GM12878 (cell line): ENCODE measurements around the gene SLC11A2. TPM values are rescaled to one million over a fixed set of nuclear protein-coding genes. Genes with fewer than 3 reads are reported as not detected.

Source experiments
- ATAC-seq: fragments of 200-7000 bp; cut with Tn5 transposase; 3 replicates; pipeline ENCODE4 v1.9.1; 2020; ENCODE audit warnings: mild to moderate bottlenecking, moderate library complexity
- BruUV-seq: library from RNA; stranded (reverse); fragments of 400-500 nt; replicated peaks from 2 replicates; lab custom pipeline; 2021; lab: Mats Ljungman, UMichigan
- CTCF ChIA-PET: fragments of 300-600 bp; sonication (Branson Sonifier 250); formaldehyde crosslinking; extraction: SDS; loops from one replicate; lab custom pipeline; 2021; ENCODE audit warnings: inconsistent platforms; lab: Yijun Ruan, JAX
- POLR2A ChIA-PET: fragments of 350-600 bp; formaldehyde crosslinking; extraction: SDS; loops from one replicate; lab custom pipeline; 2021; ENCODE audit warnings: inconsistent platforms; lab: Charles Lee
- RAD21 ChIA-PET: fragments of 300-600 bp; sonication (Branson Sonifier 250); formaldehyde crosslinking; loops from one replicate; lab custom pipeline; 2023; ENCODE audit warnings: antibody characterized with exemption; ENCODE audit not compliant: unreplicated experiment; lab: Charles Lee
- SMC1A ChIA-PET: fragments of 300-600 bp; sonication (Branson Sonifier 250); formaldehyde crosslinking; loops from one replicate; lab custom pipeline; 2023; ENCODE audit not compliant: unreplicated experiment, uncharacterized antibody; lab: Charles Lee
- DNase-seq: peaks from one replicate; pipeline ENCODE4 v3.0.0-alpha.2; 2011; ENCODE audit warnings: low read depth, low spot score
- FAIRE-seq: peaks from 3 replicates; lab custom pipeline; 2011; peaks lifted over from hg19 to GRCh38; lab: Jason Lieb, UNC
- H2AFZ ChIP-seq: 2 replicates; pipeline ENCODE4 v1.6.0; 2011; ENCODE audit warnings: low read depth, low read length, control low read depth; ENCODE audit not compliant: control insufficient read depth
- H3K27ac ChIP-seq: 2 replicates; pipeline ENCODE4 v1.5.1; 2011; ENCODE audit warnings: control low read depth; ENCODE audit not compliant: control insufficient read depth, insufficient read depth
- H3K27me3 ChIP-seq, 2 experiments: replicated peaks in 1 of 2; 2 replicates each; pipeline versions ENCODE4 v1.6.0 to v1.6.1; 2011; ENCODE audit warnings: low read length in 1 of 2; ENCODE audit not compliant: control insufficient read depth in 2 of 2, insufficient read depth in 2 of 2
- H3K36me3 ChIP-seq, 2 experiments: 2 replicates each; pipeline ENCODE4 v1.5.1; 2011; ENCODE audit warnings: low read length in 1 of 2; ENCODE audit not compliant: control insufficient read depth in 2 of 2, insufficient read depth in 2 of 2
- H3K4me1 ChIP-seq: 2 replicates; pipeline ENCODE4 v1.6.1; 2011; ENCODE audit warnings: mild to moderate bottlenecking, low read length, moderate library complexity, mixed read lengths; ENCODE audit not compliant: control insufficient read depth, insufficient read depth
- H3K4me2 ChIP-seq: 2 replicates; pipeline ENCODE4 v1.6.0; 2011; ENCODE audit warnings: control low read depth; ENCODE audit not compliant: control insufficient read depth, insufficient read depth
- H3K4me3 ChIP-seq: fragments of 200-600 bp; sonication (generic); 2 replicates; pipeline ENCODE4 v1.5.1; 2016
- H3K79me2 ChIP-seq: 2 replicates; pipeline ENCODE4 v1.6.0; 2011; ENCODE audit warnings: low read length; ENCODE audit not compliant: control insufficient read depth, insufficient read depth
- H3K9ac ChIP-seq: 2 replicates; pipeline ENCODE4 v1.8.0; 2011; ENCODE audit warnings: low read length, control low read depth, mixed read lengths; ENCODE audit not compliant: control insufficient read depth, insufficient read depth
- H3K9me3 ChIP-seq: replicated peaks from 3 replicates; pipeline ENCODE4 v1.5.1; 2011; ENCODE audit warnings: mild to moderate bottlenecking, low read length; ENCODE audit not compliant: control insufficient read depth, insufficient read depth
- H4K20me1 ChIP-seq: 2 replicates; pipeline ENCODE4 v1.6.0; 2011; ENCODE audit not compliant: control insufficient read depth, insufficient read depth
- ASH2L ChIP-seq: fragments of 300-600, 200-600 bp; sonication (generic); IDR thresholded peaks from 2 replicates; pipeline ENCODE4 v1.6.1; 2017; ENCODE audit warnings: low read depth, mild to moderate bottlenecking, borderline replicate concordance
- BHLHE40 ChIP-seq, 2 experiments: fragments of 450-650 bp in 1 of 2; IDR thresholded peaks; 2 replicates each; pipeline ENCODE4 v1.6.1; 2011 to 2017; ENCODE audit warnings: low read depth in 2 of 2, borderline replicate concordance in 1 of 2, improper control_type of control experiment in 1 of 2, low read length in 1 of 2, mild to moderate bottlenecking in 1 of 2
- CREM ChIP-seq: IDR thresholded peaks from 2 replicates; pipeline ENCODE4 v1.6.1; 2014; ENCODE audit warnings: antibody characterized with exemption, low read depth
- HCFC1 ChIP-seq: fragments of 150-350 bp; IDR thresholded peaks from 2 replicates; pipeline ENCODE4 v1.6.1; 2014; ENCODE audit warnings: low read length
- HDAC2 ChIP-seq: fragments of 200-600 bp; sonication (generic); IDR thresholded peaks from 2 replicates; pipeline ENCODE4 v1.6.1; 2017
- JUND ChIP-seq: IDR thresholded peaks from 2 replicates; pipeline ENCODE4 v1.6.1; 2012; ENCODE audit warnings: low read depth, mild to moderate bottlenecking, low read length, improper control_type of control experiment, moderate library complexity
- LARP7 ChIP-seq: fragments of 450-650 bp; IDR thresholded peaks from 2 replicates; pipeline ENCODE4 v1.6.1; 2017; ENCODE audit warnings: mild to moderate bottlenecking
- POLR2AphosphoS2 ChIP-seq: IDR thresholded peaks from 2 replicates; pipeline ENCODE4 v1.6.1; 2011; ENCODE audit warnings: low read depth, mild to moderate bottlenecking, low read length, improper control_type of control experiment, moderate library complexity
- SMC3 ChIP-seq: IDR thresholded peaks from 2 replicates; pipeline ENCODE4 v1.6.1; 2011; ENCODE audit warnings: low read length, improper control_type of control experiment, borderline replicate concordance
- SREBF2 ChIP-seq: IDR thresholded peaks from 2 replicates; pipeline ENCODE4 v1.6.1; 2012; ENCODE audit warnings: mild to moderate bottlenecking, low read length
- USF2 ChIP-seq: IDR thresholded peaks from 2 replicates; pipeline ENCODE4 v1.6.1; 2011; ENCODE audit warnings: low read depth, low read length, improper control_type of control experiment, borderline replicate concordance
- YBX1 ChIP-seq: fragments of 450-650 bp; IDR thresholded peaks from 2 replicates; pipeline ENCODE4 v1.6.1; 2016; ENCODE audit warnings: antibody characterized with exemption
- ZNF384 ChIP-seq: IDR thresholded peaks from 2 replicates; pipeline ENCODE4 v1.6.1; 2012; ENCODE audit warnings: low read depth, mild to moderate bottlenecking, low read length, improper control_type of control experiment, borderline replicate concordance
- ZSCAN29 ChIP-seq: fragments of 450-650 bp; IDR thresholded peaks from 2 replicates; pipeline ENCODE4 v1.6.1; 2017; ENCODE audit warnings: mild to moderate bottlenecking, moderate library complexity
- WGBS: methylation state at CpG from one replicate; pipeline ENCODE4 v1.1.6; 2016; ENCODE audit warnings: low lambda C conversion rate; ENCODE audit not compliant: insufficient replicate concordance, insufficient coverage; ENCODE audit errors: missing lambda C conversion rate; 5-methylcytosine and 5-hydroxymethylcytosine counted together
- in situ Hi-C: fragments of 300-500 bp; cut with MboI; formaldehyde crosslinking; loops from 9 replicates; pipeline ENCODE4 v1.14.3; 2018; ENCODE audit warnings: mixed read lengths
- intact Hi-C: fragments of 100-400 bp; cut with micrococcal nuclease; formaldehyde crosslinking; loops from one replicate; pipeline ENCODE4 v1.14.2; 2022; ENCODE audit not compliant: unreplicated experiment
- polyA plus RNA-seq, 11 experiments: library from polyadenylated mRNA; depleted of rRNA in 4 of 11; unstranded in 6 of 11; stranded (reverse) in 5 of 11; fragments of >200 nt; fragmentation: Nextera tagmentation in 4 of 11; fragmentation: Illumina TruSeq in 1 of 11; extraction: Ambion mirVana in 4 of 11; extraction: Trizol in 1 of 11; gene quantifications; 1 replicate in 1 of 11; 2 replicates in 10 of 11; pipeline versions ENCODE4 v1.2.1 to v1.2.3, GENCODE V29; 2011 to 2016; ENCODE audit warnings: inconsistent platforms in 2 of 11, missing spikeins in 2 of 11, low read depth in 1 of 11
- small RNA-seq: library from RNA; depleted of rRNA; stranded (forward); fragments of <200 nt; gene quantifications from one replicate; pipeline ENCODE3, GENCODE V24; 2014
- total RNA-seq, 4 experiments: library from RNA; depleted of rRNA in 3 of 4; stranded (reverse); fragments of >200 nt in 3 of 4; fragmentation: Illumina TruSeq in 1 of 4; extraction: Trizol in 1 of 4; gene quantifications; 2 replicates each; pipeline versions ENCODE4 v1.2.1 to v1.2.3, GENCODE V29; 2013 to 2021

Gene SLC11A2
- total and polyA plus RNA-seq, 10 of the 15 experiments (the other 5 are each of a cell fraction or from before 2014, with no cell fraction given): 6.2 to 29.4 (median 15.6) TPM

- intact Hi-C loops: loop anchor here (5.0 kb wide), 1 partner anchor 97 kb away; the partner anchor contains the start of gene SLC11A2
Observed at GRCh38 chr12:50929831-50930230, 96.4 kb downstream of the SLC11A2 start.

More at GRCh38 chr12:50929831-50930230, 96.4 kb downstream of the SLC11A2 start:
- Histone ChIP-seq H3K27me3 (no peaks in the 10 kb centered on the region), H3K4me1 (peaks cover 11% of the 10 kb centered on the region), H3K9me3 (no peaks in the 10 kb centered on the region; the same call in 2 of the 3 replicates), H3K27ac (no peak overlapping the region), H2AFZ (no peak overlapping the region), H3K79me2 (no peaks in the 10 kb centered on the region), H3K4me2 (no peak overlapping the region), H3K36me3 (no peaks in the 10 kb centered on the region), H3K4me3 (no peak overlapping the region), H3K9ac (no peak overlapping the region), H4K20me1 (no peaks in the 10 kb centered on the region)
- ATAC-seq (no peak), FAIRE-seq (no peak), DNase-seq (no peak)
- in situ Hi-C loops: no loop called here
- no peak for TF ChIP-seq ZSCAN29
- no peak for TF ChIP-seq ZNF384
- TF ChIP-seq YBX1: no peak
- TF ChIP-seq HCFC1: no peak
- TF ChIP-seq USF2: no peak
- TF ChIP-seq HDAC2: no peak
- TF ChIP-seq SMC3: no peak
- no peak for TF ChIP-seq BHLHE40 (IDR thresholded peaks at IDR 0.05; ENCODE audit: borderline replicate concordance in 1 of 2, low read depth in 2 of 2, low read length in 1 of 2)
- no peak for TF ChIP-seq ASH2L
- TF ChIP-seq LARP7: no peak
- TF ChIP-seq CREM: no peak
- no peak for TF ChIP-seq POLR2AphosphoS2
- TF ChIP-seq JUND: no peak
- TF ChIP-seq SREBF2: no peak
- SMC1A ChIA-PET: interaction anchor here (0.6 kb wide), 1 partner anchor 58 kb away, joined by 3 read pairs; no protein-coding TSS in a partner anchor
- no TSS peak for BruUV-seq
- CTCF ChIA-PET: interaction anchor here (0.9 kb wide), 1 partner anchor 269 kb away, joined by 3 read pairs; no protein-coding TSS in a partner anchor
- POLR2A ChIA-PET: interaction anchor here (0.7 kb wide), 1 partner anchor 49 kb away, joined by 3 read pairs; no protein-coding TSS in a partner anchor
- WGBS: 70% methylated on average over 3 of the region's 3 CpGs
- RAD21 ChIA-PET: interaction anchor here (1.4 kb wide), 1 partner anchor 165 kb away, joined by 6 read pairs; no protein-coding TSS in a partner anchor

Small RNA genes lying within 50 kb of the gene (small RNA-seq; reads per million reads assigned to genes)
- gene AC008121.1 (not detected), gene RF00019 (not detected), gene RNU6-1273P (not detected), gene RNU6-87P (not detected)

Other genes starting within 250 kb of the SLC11A2 start
Only the 7 nearest of the 8 such genes appear.
- gene TMPRSS12, start 183.5 kb downstream of the SLC11A2 start, total RNA-seq (2014; rRNA removed): not detected in 2 replicates
- not detected in 2 replicates for gene TMPRSS12, start 183.5 kb downstream of the SLC11A2 start, total RNA-seq (2014; rRNA removed; fragmentation: Illumina TruSeq; extraction: Trizol)
- gene TMPRSS12, start 183.5 kb downstream of the SLC11A2 start, total RNA-seq (2021): not detected in 2 replicates
- gene TMPRSS12, start 183.5 kb downstream of the SLC11A2 start, polyA plus RNA-seq (2011; rRNA removed): not detected in 2 replicates
- not detected in 2 replicates for gene TMPRSS12, start 183.5 kb downstream of the SLC11A2 start, polyA plus RNA-seq (2014; fragmentation: Illumina TruSeq; extraction: Trizol)
- gene TMPRSS12, start 183.5 kb downstream of the SLC11A2 start, polyA plus RNA-seq (2014; fragmentation: Nextera tagmentation; extraction: Ambion mirVana): not detected
- not detected in 2 replicates for gene TMPRSS12, start 183.5 kb downstream of the SLC11A2 start, polyA plus RNA-seq (2014; rRNA removed)
- gene TMPRSS12, start 183.5 kb downstream of the SLC11A2 start, polyA plus RNA-seq (2016; fragmentation: Nextera tagmentation; extraction: Ambion mirVana): not detected
- not detected in 2 replicates for gene HIGD1C, start 73.8 kb downstream of the SLC11A2 start, total RNA-seq (2014; rRNA removed)
- not detected in 2 replicates for gene HIGD1C, start 73.8 kb downstream of the SLC11A2 start, total RNA-seq (2014; rRNA removed; fragmentation: Illumina TruSeq; extraction: Trizol)
- not detected in 2 replicates for gene HIGD1C, start 73.8 kb downstream of the SLC11A2 start, total RNA-seq (2021)
- gene HIGD1C, start 73.8 kb downstream of the SLC11A2 start, polyA plus RNA-seq (2011; rRNA removed): not detected in 2 replicates
- not detected in 2 replicates for gene HIGD1C, start 73.8 kb downstream of the SLC11A2 start, polyA plus RNA-seq (2014; fragmentation: Illumina TruSeq; extraction: Trizol)
- gene HIGD1C, start 73.8 kb downstream of the SLC11A2 start, polyA plus RNA-seq (2014; fragmentation: Nextera tagmentation; extraction: Ambion mirVana): not detected
- not detected in 2 replicates for gene HIGD1C, start 73.8 kb downstream of the SLC11A2 start, polyA plus RNA-seq (2014; rRNA removed)
- gene HIGD1C, start 73.8 kb downstream of the SLC11A2 start, polyA plus RNA-seq (2016; fragmentation: Nextera tagmentation; extraction: Ambion mirVana): not detected
- 59.9 and 72.0 TPM in 2 replicates for gene LETMD1, start 21.9 kb upstream of the SLC11A2 start, total RNA-seq (2014; rRNA removed)
- gene LETMD1, start 21.9 kb upstream of the SLC11A2 start, total RNA-seq (2014; rRNA removed; fragmentation: Illumina TruSeq; extraction: Trizol): 54.9 and 58.3 TPM in 2 replicates
- 44.7 and 48.1 TPM in 2 replicates for gene LETMD1, start 21.9 kb upstream of the SLC11A2 start, total RNA-seq (2021)
- gene LETMD1, start 21.9 kb upstream of the SLC11A2 start, polyA plus RNA-seq (2011; rRNA removed): 115 and 116 TPM in 2 replicates
- 91.2 and 91.8 TPM in 2 replicates for gene LETMD1, start 21.9 kb upstream of the SLC11A2 start, polyA plus RNA-seq (2014; fragmentation: Illumina TruSeq; extraction: Trizol)
- gene LETMD1, start 21.9 kb upstream of the SLC11A2 start, polyA plus RNA-seq (2014; fragmentation: Nextera tagmentation; extraction: Ambion mirVana): 10 to 100 TPM; 36.5 to 37.1 TPM
- 79.0 and 82.6 TPM in 2 replicates for gene LETMD1, start 21.9 kb upstream of the SLC11A2 start, polyA plus RNA-seq (2014; rRNA removed)
- gene LETMD1, start 21.9 kb upstream of the SLC11A2 start, polyA plus RNA-seq (2016; fragmentation: Nextera tagmentation; extraction: Ambion mirVana): 10 to 100 TPM; 30.3 to 33.7 TPM
- 7.9 and 8.3 TPM in 2 replicates for gene CSRNP2, start 57.2 kb upstream of the SLC11A2 start, total RNA-seq (2014; rRNA removed)
- gene CSRNP2, start 57.2 kb upstream of the SLC11A2 start, total RNA-seq (2014; rRNA removed; fragmentation: Illumina TruSeq; extraction: Trizol): 4.4 and 5.0 TPM in 2 replicates
- gene CSRNP2, start 57.2 kb upstream of the SLC11A2 start, total RNA-seq (2021): 9.9 and 12.1 TPM in 2 replicates
- 5.6 and 6.4 TPM in 2 replicates for gene CSRNP2, start 57.2 kb upstream of the SLC11A2 start, polyA plus RNA-seq (2011; rRNA removed)
- 7.8 and 8.8 TPM in 2 replicates for gene CSRNP2, start 57.2 kb upstream of the SLC11A2 start, polyA plus RNA-seq (2014; fragmentation: Illumina TruSeq; extraction: Trizol)
- gene CSRNP2, start 57.2 kb upstream of the SLC11A2 start, polyA plus RNA-seq (2014; fragmentation: Nextera tagmentation; extraction: Ambion mirVana): 1 to 10 TPM; 1.2 to 1.4 TPM
- gene CSRNP2, start 57.2 kb upstream of the SLC11A2 start, polyA plus RNA-seq (2014; rRNA removed): 6.1 and 8.1 TPM in 2 replicates
- 1 to 10 TPM; 4.8 to 6.9 TPM for gene CSRNP2, start 57.2 kb upstream of the SLC11A2 start, polyA plus RNA-seq (2016; fragmentation: Nextera tagmentation; extraction: Ambion mirVana)
- 13.4 and 14.0 TPM in 2 replicates for gene TFCP2, start 146.8 kb upstream of the SLC11A2 start, total RNA-seq (2014; rRNA removed)
- gene TFCP2, start 146.8 kb upstream of the SLC11A2 start, total RNA-seq (2014; rRNA removed; fragmentation: Illumina TruSeq; extraction: Trizol): 13.0 and 13.9 TPM in 2 replicates
- 22.3 and 24.3 TPM in 2 replicates for gene TFCP2, start 146.8 kb upstream of the SLC11A2 start, total RNA-seq (2021)
- 25.1 and 26.3 TPM in 2 replicates for gene TFCP2, start 146.8 kb upstream of the SLC11A2 start, polyA plus RNA-seq (2011; rRNA removed)
- gene TFCP2, start 146.8 kb upstream of the SLC11A2 start, polyA plus RNA-seq (2014; fragmentation: Illumina TruSeq; extraction: Trizol): 29.7 and 44.0 TPM in 2 replicates
- 1 to 10 TPM; 5.8 to 9.4 TPM for gene TFCP2, start 146.8 kb upstream of the SLC11A2 start, polyA plus RNA-seq (2014; fragmentation: Nextera tagmentation; extraction: Ambion mirVana)
- 18.9 and 19.7 TPM in 2 replicates for gene TFCP2, start 146.8 kb upstream of the SLC11A2 start, polyA plus RNA-seq (2014; rRNA removed)
- gene TFCP2, start 146.8 kb upstream of the SLC11A2 start, polyA plus RNA-seq (2016; fragmentation: Nextera tagmentation; extraction: Ambion mirVana): 10 to 100 TPM; 12.1 to 15.0 TPM
- 2.3 and 2.5 TPM in 2 replicates for gene POU6F1, start 191.7 kb upstream of the SLC11A2 start, total RNA-seq (2014; rRNA removed)
- gene POU6F1, start 191.7 kb upstream of the SLC11A2 start, total RNA-seq (2014; rRNA removed; fragmentation: Illumina TruSeq; extraction: Trizol): 0.83 and 1.0 TPM in 2 replicates
- gene POU6F1, start 191.7 kb upstream of the SLC11A2 start, total RNA-seq (2021): 4.2 and 4.3 TPM in 2 replicates
- 0.46 and 1.2 TPM in 2 replicates for gene POU6F1, start 191.7 kb upstream of the SLC11A2 start, polyA plus RNA-seq (2011; rRNA removed)
- 0.87 and 1.1 TPM in 2 replicates for gene POU6F1, start 191.7 kb upstream of the SLC11A2 start, polyA plus RNA-seq (2014; fragmentation: Illumina TruSeq; extraction: Trizol)
- under 1 TPM; 0.26 to 0.31 TPM for gene POU6F1, start 191.7 kb upstream of the SLC11A2 start, polyA plus RNA-seq (2014; fragmentation: Nextera tagmentation; extraction: Ambion mirVana)
- gene POU6F1, start 191.7 kb upstream of the SLC11A2 start, polyA plus RNA-seq (2014; rRNA removed): 2.2 TPM in 2 replicates
- 1 to 10 TPM in 1 of 2 experiments, under 1 TPM in 1; 0.86 to 1.4 TPM for gene POU6F1, start 191.7 kb upstream of the SLC11A2 start, polyA plus RNA-seq (2016; fragmentation: Nextera tagmentation; extraction: Ambion mirVana)
- 84.2 and 85.2 TPM in 2 replicates for gene DAZAP2, start 212.4 kb upstream of the SLC11A2 start, total RNA-seq (2014; rRNA removed)
- 94.3 and 94.8 TPM in 2 replicates for gene DAZAP2, start 212.4 kb upstream of the SLC11A2 start, total RNA-seq (2014; rRNA removed; fragmentation: Illumina TruSeq; extraction: Trizol)
- gene DAZAP2, start 212.4 kb upstream of the SLC11A2 start, total RNA-seq (2021): 71.0 and 83.1 TPM in 2 replicates
- gene DAZAP2, start 212.4 kb upstream of the SLC11A2 start, polyA plus RNA-seq (2011; rRNA removed): 228 and 267 TPM in 2 replicates
- 170 and 209 TPM in 2 replicates for gene DAZAP2, start 212.4 kb upstream of the SLC11A2 start, polyA plus RNA-seq (2014; fragmentation: Illumina TruSeq; extraction: Trizol)
- 100 to 1,000 TPM; 197 to 222 TPM for gene DAZAP2, start 212.4 kb upstream of the SLC11A2 start, polyA plus RNA-seq (2014; fragmentation: Nextera tagmentation; extraction: Ambion mirVana)
- gene DAZAP2, start 212.4 kb upstream of the SLC11A2 start, polyA plus RNA-seq (2014; rRNA removed): 162 and 183 TPM in 2 replicates
- gene DAZAP2, start 212.4 kb upstream of the SLC11A2 start, polyA plus RNA-seq (2016; fragmentation: Nextera tagmentation; extraction: Ambion mirVana): 100 to 1,000 TPM; 132 to 147 TPM